HCT116 (cell line): ENCODE measurements around the gene GAPT.

Experiments
- CEBPB ChIP-seq: IDR thresholded peaks from 2 replicates; pipeline ENCODE4 v1.6.1; 2012; ENCODE audit warnings: low read depth
- FOSL1 ChIP-seq: IDR thresholded peaks from 2 replicates; pipeline ENCODE4 v1.6.1; 2012; ENCODE audit warnings: low read depth
- POLR2A ChIP-seq: IDR thresholded peaks from 2 replicates; pipeline ENCODE4 v1.7.0; 2011; ENCODE audit warnings: borderline replicate concordance; ENCODE audit not compliant: insufficient read depth, insufficient read length; ENCODE audit errors: extremely low read depth
- POLR2AphosphoS5 ChIP-seq: IDR thresholded peaks from 2 replicates; pipeline ENCODE4 v1.6.1; 2011; ENCODE audit warnings: mild to moderate bottlenecking, low read depth, low read length, moderate library complexity
- RAD21 ChIP-seq: IDR thresholded peaks from 2 replicates; pipeline ENCODE4 v1.6.1; 2012; ENCODE audit warnings: low read depth, mild to moderate bottlenecking
- ZNF274 ChIP-seq: fragments of 200-500 bp; sonication (Bioruptor generic); IDR thresholded peaks from 2 replicates; pipeline ENCODE4 v1.6.1; 2014; ENCODE audit warnings: mild to moderate bottlenecking, low read depth, low read length, inconsistent platforms
- TF ChIP-seq, protein P1 (sequence below), 3 experiments: fragments of 200-600 bp in 1 of 3; sonication (generic) in 1 of 3; IDR thresholded peaks in 2 of 3; conservative IDR thresholded peaks in 1 of 3; 2 replicates each; pipeline ENCODE4 v1.5.1; 2012 to 2017; ENCODE audit warnings: low read depth in 2 of 3, low read length in 2 of 3, antibody characterized with exemption in 1 of 3, borderline replicate concordance in 1 of 3, control low read depth in 1 of 3, mild to moderate bottlenecking in 1 of 3, mixed read lengths in 1 of 3, mixed run types in 1 of 3, moderate library complexity in 1 of 3; ENCODE audit not compliant: insufficient read depth in 1 of 3

GRCh38 chr5:58499941-58500340, 8.7 kb downstream of the GAPT start:
- TF ChIP-seq POLR2AphosphoS5 (no peak), POLR2A (no peak), FOSL1 (no peak), CEBPB (no peak), ZNF274 (no peak), RAD21 (no peak)
- TF ChIP-seq, protein P1, sequence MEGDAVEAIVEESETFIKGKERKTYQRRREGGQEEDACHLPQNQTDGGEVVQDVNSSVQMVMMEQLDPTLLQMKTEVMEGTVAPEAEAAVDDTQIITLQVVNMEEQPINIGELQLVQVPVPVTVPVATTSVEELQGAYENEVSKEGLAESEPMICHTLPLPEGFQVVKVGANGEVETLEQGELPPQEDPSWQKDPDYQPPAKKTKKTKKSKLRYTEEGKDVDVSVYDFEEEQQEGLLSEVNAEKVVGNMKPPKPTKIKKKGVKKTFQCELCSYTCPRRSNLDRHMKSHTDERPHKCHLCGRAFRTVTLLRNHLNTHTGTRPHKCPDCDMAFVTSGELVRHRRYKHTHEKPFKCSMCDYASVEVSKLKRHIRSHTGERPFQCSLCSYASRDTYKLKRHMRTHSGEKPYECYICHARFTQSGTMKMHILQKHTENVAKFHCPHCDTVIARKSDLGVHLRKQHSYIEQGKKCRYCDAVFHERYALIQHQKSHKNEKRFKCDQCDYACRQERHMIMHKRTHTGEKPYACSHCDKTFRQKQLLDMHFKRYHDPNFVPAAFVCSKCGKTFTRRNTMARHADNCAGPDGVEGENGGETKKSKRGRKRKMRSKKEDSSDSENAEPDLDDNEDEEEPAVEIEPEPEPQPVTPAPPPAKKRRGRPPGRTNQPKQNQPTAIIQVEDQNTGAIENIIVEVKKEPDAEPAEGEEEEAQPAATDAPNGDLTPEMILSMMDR (IDR thresholded peaks at IDR 0.05 in 2 of 3, conservative IDR thresholded peaks at IDR 0.05 in 1 of 3; ENCODE audit: borderline replicate concordance in 1 of 3, insufficient read depth in 1 of 3, low read depth in 2 of 3, low read length in 2 of 3): no peak
